ENCODE data around the gene FRMD8.
A peak's percentile ranks its signal among the peaks of the same experiment; 100 is the strongest.

Gene FRMD8

DNA sequence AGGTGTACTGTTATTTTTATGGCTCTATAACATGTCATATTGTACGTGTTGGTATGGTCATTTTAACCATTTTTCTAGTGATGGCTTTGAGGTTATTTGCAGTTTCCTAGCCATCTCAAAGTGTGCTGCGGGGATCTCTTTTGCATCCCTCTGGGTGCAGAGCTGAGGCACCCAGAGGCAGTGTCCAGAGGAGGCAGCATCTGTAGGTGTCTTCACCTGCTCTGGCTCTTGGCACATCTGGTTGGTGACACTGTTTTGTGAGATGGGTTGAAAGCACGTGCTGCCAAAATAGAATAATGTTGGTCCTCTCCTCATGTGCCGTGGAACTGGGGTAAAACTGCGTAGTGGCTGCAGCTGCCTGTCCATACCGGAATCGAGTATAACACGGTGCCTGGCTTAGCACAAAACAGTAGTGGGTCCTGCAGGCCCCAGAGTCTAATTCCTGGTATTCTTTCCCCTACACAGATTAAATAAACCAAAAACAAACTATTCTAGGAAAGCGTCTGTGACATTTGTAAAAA, 49.0 kb downstream of the FRMD8 start:
- H3K36me3 ChIP-seq (ENCODE audit: low read depth), result peaks cover 100% of the 10 kb centered on the region

DNA sequence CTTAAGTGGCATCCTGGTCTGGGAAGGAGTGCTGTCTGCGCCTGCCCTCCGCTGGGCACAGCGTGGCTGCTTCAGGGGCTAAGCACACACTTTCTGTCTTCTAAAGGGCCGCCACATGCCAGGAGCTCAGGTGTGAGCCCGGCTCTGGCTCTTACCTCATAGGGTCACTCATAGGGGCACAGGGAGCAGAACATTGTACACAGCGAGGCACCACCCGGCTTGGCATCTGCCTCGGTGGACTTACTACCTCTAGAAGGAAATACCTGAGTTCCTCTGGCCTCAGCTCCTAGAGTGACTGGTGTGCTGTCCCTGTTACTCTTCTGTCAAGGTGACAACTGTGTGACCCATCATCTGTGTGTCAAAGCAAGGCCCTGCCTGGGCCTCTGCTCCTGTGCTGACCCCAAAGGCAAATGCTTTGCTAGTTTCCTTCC, 49.6 kb downstream of the FRMD8 start:
- H3K4me3 ChIP-seq (ENCODE audit: severe bottlenecking), result no peak overlapping the region
- no peak for DNase-seq (ENCODE audit: low spot score)
- TF ChIP-seq, protein P1, sequence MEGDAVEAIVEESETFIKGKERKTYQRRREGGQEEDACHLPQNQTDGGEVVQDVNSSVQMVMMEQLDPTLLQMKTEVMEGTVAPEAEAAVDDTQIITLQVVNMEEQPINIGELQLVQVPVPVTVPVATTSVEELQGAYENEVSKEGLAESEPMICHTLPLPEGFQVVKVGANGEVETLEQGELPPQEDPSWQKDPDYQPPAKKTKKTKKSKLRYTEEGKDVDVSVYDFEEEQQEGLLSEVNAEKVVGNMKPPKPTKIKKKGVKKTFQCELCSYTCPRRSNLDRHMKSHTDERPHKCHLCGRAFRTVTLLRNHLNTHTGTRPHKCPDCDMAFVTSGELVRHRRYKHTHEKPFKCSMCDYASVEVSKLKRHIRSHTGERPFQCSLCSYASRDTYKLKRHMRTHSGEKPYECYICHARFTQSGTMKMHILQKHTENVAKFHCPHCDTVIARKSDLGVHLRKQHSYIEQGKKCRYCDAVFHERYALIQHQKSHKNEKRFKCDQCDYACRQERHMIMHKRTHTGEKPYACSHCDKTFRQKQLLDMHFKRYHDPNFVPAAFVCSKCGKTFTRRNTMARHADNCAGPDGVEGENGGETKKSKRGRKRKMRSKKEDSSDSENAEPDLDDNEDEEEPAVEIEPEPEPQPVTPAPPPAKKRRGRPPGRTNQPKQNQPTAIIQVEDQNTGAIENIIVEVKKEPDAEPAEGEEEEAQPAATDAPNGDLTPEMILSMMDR (IDR thresholded peaks at IDR 0.05; ENCODE audit: poor library complexity, severe bottlenecking), result no peak
- peak overlapping the region; percentile 8 for H3K27ac ChIP-seq (ENCODE audit: poor library complexity, severe bottlenecking)
- ATAC-seq (ENCODE audit: low read depth), result peak; percentile 4; the same call in 1 of the 3 replicates
- no peaks in the 10 kb centered on the region for H3K9me3 ChIP-seq (ENCODE audit: severe bottlenecking)
- peaks cover 9% of the 10 kb centered on the region for H3K4me1 ChIP-seq (ENCODE audit: insufficient read depth, poor library complexity, severe bottlenecking)
- H3K36me3 ChIP-seq (ENCODE audit: low read depth), result peaks cover 100% of the 10 kb centered on the region
- H3K27me3 ChIP-seq (ENCODE audit: insufficient read depth, poor library complexity, severe bottlenecking), result no peaks in the 10 kb centered on the region

More for the DNA sequence above, 49.0 kb downstream of the FRMD8 start:
- ATAC-seq (ENCODE audit: low read depth) (no peak), DNase-seq (ENCODE audit: low spot score) (no peak)
- Histone ChIP-seq H3K4me3 (ENCODE audit: severe bottlenecking) (no peak overlapping the region), H3K4me1 (ENCODE audit: insufficient read depth, poor library complexity, severe bottlenecking) (peaks cover 14% of the 10 kb centered on the region), H3K9me3 (ENCODE audit: severe bottlenecking) (no peaks in the 10 kb centered on the region), H3K27me3 (ENCODE audit: insufficient read depth, poor library complexity, severe bottlenecking) (no peaks in the 10 kb centered on the region), H3K27ac (ENCODE audit: poor library complexity, severe bottlenecking) (peak overlapping the region; percentile 97)
- TF ChIP-seq, protein P1 (IDR thresholded peaks at IDR 0.05; ENCODE audit: poor library complexity, severe bottlenecking), result no peak

DNA sequence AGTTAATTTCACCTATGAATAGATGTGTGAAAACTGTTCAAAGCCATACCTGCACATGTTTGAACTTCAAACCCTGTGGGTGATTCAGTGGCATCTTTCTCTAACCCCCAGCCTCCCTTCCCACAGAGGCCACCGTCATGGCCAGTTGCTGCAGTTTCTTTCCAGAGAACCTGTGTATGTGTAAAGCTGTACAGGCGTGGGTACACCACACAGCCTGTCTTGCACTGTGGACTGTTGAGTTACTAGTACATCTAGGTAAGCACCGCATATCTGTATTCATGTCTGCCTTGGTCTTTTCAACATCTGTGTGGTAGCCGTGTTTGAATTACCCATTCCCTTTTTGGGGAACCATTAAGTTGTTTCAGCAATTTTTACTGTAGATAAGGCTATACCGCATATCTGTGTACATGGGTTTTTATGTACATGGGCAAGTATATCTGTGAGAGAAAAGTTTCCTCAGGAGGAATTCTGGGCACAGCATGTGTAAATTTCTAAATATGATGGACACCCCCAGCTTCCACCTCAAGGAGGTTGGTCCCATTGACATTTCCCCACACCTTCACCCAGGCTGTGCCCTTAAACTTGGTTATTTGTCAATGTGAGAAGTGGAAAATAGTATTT, 50.1 kb downstream of the FRMD8 start:
- TF ChIP-seq, protein P1 (IDR thresholded peaks at IDR 0.05; ENCODE audit: poor library complexity, severe bottlenecking), result no peak
- peaks cover 100% of the 10 kb centered on the region for H3K36me3 ChIP-seq (ENCODE audit: low read depth)
- H3K9me3 ChIP-seq (ENCODE audit: severe bottlenecking), result no peaks in the 10 kb centered on the region
- DNase-seq (ENCODE audit: low spot score), result no peak
- H3K4me1 ChIP-seq (ENCODE audit: insufficient read depth, poor library complexity, severe bottlenecking), result peaks cover 5% of the 10 kb centered on the region
- H3K4me3 ChIP-seq (ENCODE audit: severe bottlenecking), result no peak overlapping the region
- peak overlapping the region; percentile 8 for H3K27ac ChIP-seq (ENCODE audit: poor library complexity, severe bottlenecking)
- ATAC-seq (ENCODE audit: low read depth), result peak; percentile 12; the same call in 1 of the 3 replicates
- H3K27me3 ChIP-seq (ENCODE audit: insufficient read depth, poor library complexity, severe bottlenecking), result no peaks in the 10 kb centered on the region

DNA sequence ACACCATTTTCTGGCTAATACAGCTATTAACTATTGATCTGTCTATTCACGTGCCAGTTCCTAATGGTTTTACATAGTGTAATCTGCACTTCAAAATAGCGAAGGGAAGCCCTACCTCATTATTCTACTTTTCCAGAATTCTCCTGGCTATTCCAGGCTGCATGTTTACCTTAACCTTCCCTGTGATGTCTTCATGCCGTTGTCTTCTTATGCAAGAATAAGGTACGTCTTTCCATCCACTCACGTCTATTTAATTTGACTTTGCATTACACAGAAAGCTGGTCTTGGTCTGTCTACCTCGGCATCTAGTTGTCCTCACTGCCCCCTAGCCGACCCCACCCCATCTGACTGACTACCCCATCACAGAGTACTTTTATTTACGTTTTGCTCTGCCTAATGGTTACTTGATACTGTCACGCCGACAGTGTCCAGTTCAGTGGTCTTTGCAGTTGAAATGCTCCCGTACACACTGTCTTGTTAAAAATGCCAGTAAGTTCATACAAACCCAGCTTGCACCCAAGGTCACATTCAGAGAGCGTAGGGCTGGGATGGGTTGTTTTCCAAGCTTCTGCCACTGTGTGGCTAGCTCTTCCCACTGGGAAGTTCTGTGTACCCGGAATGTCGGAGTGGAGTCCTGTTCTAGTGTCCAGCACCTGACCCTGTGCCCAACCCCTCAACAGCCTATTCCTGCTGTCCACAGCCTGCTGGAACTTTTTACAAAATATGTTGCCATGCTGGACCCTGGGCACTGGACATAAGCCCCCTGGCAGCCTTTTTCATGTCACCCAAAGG, 51.2 kb downstream of the FRMD8 start:
- no peak for ATAC-seq (ENCODE audit: low read depth)
- H3K27ac ChIP-seq (ENCODE audit: poor library complexity, severe bottlenecking), result no peak overlapping the region
- TF ChIP-seq, protein P1 (IDR thresholded peaks at IDR 0.05; ENCODE audit: poor library complexity, severe bottlenecking), result no peak
- peaks cover 100% of the 10 kb centered on the region for H3K36me3 ChIP-seq (ENCODE audit: low read depth)
- peaks cover 5% of the 10 kb centered on the region for H3K4me1 ChIP-seq (ENCODE audit: insufficient read depth, poor library complexity, severe bottlenecking)
- H3K9me3 ChIP-seq (ENCODE audit: severe bottlenecking), result no peaks in the 10 kb centered on the region
- H3K4me3 ChIP-seq (ENCODE audit: severe bottlenecking), result no peak overlapping the region
- no peak for DNase-seq (ENCODE audit: low spot score)
- H3K27me3 ChIP-seq (ENCODE audit: insufficient read depth, poor library complexity, severe bottlenecking), result no peaks in the 10 kb centered on the region

All from RWPE2 (cell line).